Coronary artery (tissue), 2 donors: ENCODE data around the gene ABCA1.
A peak's percentile ranks its signal among the peaks of the same experiment; 100 is the strongest.

Experiments used
- DNase-seq: peaks from one replicate; pipeline ENCODE4 v3.0.0-alpha.2; 2017; ENCODE audit warnings: low spot score
- H3K27ac ChIP-seq, 2 donors: fragments of 200-600 bp; sonication (generic); one replicate each; pipeline ENCODE4 v1.5.1; 2016 to 2019
- H3K4me3 ChIP-seq: fragments of 200-600 bp; sonication (generic); 2 replicates; pipeline ENCODE4 v1.5.1; 2016; ENCODE audit warnings: mild to moderate bottlenecking, moderate library complexity
- CTCF ChIP-seq: fragments of 200-600 bp; sonication (generic); IDR thresholded peaks from one replicate; pipeline ENCODE4 v1.5.1; 2019; ENCODE audit warnings: antibody characterized with exemption

ABCA1 gene

GRCh38 chr9:104868687-104869404 lies 59.1 kb downstream of the ABCA1 start:
- no peak for TF ChIP-seq CTCF
- Histone ChIP-seq H3K27ac (peak overlapping the region; percentile 70 to 74), H3K4me3 (peak overlapping the region; percentile 23)
- peak; percentile 78 for DNase-seq

GRCh38 chr9:104868303-104868686 lies 59.7 kb downstream of the ABCA1 start:
- TF ChIP-seq CTCF: no peak

GRCh38 chr9:104866191-104866590 lies 61.8 kb downstream of the ABCA1 start:
- no peak for TF ChIP-seq CTCF
- no peak overlapping the region for H3K4me3 ChIP-seq
- DNase-seq: no peak
- no peak overlapping the region for H3K27ac ChIP-seq

More at GRCh38 chr9:104868303-104868686, 59.7 kb downstream of the ABCA1 start:
- Histone ChIP-seq H3K4me3 (no peak overlapping the region), H3K27ac (peak overlapping the region; percentile 70 to 74)
- no peak for DNase-seq

- DNase-seq: no peak
- Histone ChIP-seq H3K27ac (peak overlapping the region in 1 of 2 donors; percentile 27), H3K4me3 (no peak overlapping the region)
- no peak for TF ChIP-seq CTCF
These were observed 63.3 kb downstream of the ABCA1 start for GRCh38 chr9:104864675-104865104.

- TF ChIP-seq CTCF: peak; percentile 56
- DNase-seq: no peak
- Histone ChIP-seq H3K27ac (peak overlapping the region in 1 of 2 donors; percentile 27), H3K4me3 (no peak overlapping the region)
These were observed 64.6 kb downstream of the ABCA1 start for GRCh38 chr9:104863180-104863883.

GRCh38 chr9:104861397-104861796 lies 66.6 kb downstream of the ABCA1 start:
- Histone ChIP-seq H3K4me3 (no peak overlapping the region), H3K27ac (no peak overlapping the region)
- no peak for DNase-seq
- TF ChIP-seq CTCF: no peak

- no peak for DNase-seq
- no peak for TF ChIP-seq CTCF
- no peak overlapping the region for H3K4me3 ChIP-seq
- H3K27ac ChIP-seq: peak overlapping the region in 1 of 2 donors; percentile 11
These were observed 67.7 kb downstream of the ABCA1 start for GRCh38 chr9:104860263-104860662.
